CD8-positive, alpha-beta memory T cell (primary cell): Measurements from ENCODE around the gene RARA. TPM values are rescaled to one million over a fixed set of nuclear protein-coding genes. Genes with fewer than 3 reads are reported as not detected.
A peak's percentile ranks its signal among the peaks of the same experiment; 100 is the strongest.
"Not testable (repeated sequence)": the region's sequence is repeated elsewhere in the genome, so short reads cannot be mapped to it uniquely, and the experiment has no call there.

ENCODE experiments used
- CTCF ChIA-PET: fragments of 350-600 bp; sonication (Branson Sonifier 250); formaldehyde crosslinking; loops from one replicate; lab custom pipeline; 2021; ENCODE audit warnings: antibody characterized with exemption; lab: Charles Lee
- POLR2A ChIA-PET: fragments of 350-600 bp; sonication (Branson Sonifier 250); formaldehyde crosslinking; loops from one replicate; lab custom pipeline; 2021; ENCODE audit warnings: antibody characterized with exemption; lab: Charles Lee
- DNase-seq, 5 donors: peaks; one replicate each; pipeline versions ENCODE4 v3.0.0 to v3.0.0-alpha.2; 2020 to 2022; ENCODE audit warnings: mixed read lengths in 1 of 5
- H3K27ac ChIP-seq: one replicate; pipeline ENCODE4 v1.7.0; 2013; ENCODE audit warnings: low read depth, mild to moderate bottlenecking, low read length, moderate library complexity
- H3K27me3 ChIP-seq: 2 replicates; pipeline ENCODE4 v1.7.0; 2013; ENCODE audit warnings: low read length, mild to moderate bottlenecking; ENCODE audit not compliant: insufficient read depth, poor library complexity, severe bottlenecking
- H3K36me3 ChIP-seq: 2 replicates; pipeline ENCODE4 v1.7.0; 2013; ENCODE audit warnings: mild to moderate bottlenecking, low read length, moderate library complexity; ENCODE audit not compliant: insufficient read depth
- H3K4me1 ChIP-seq: 2 replicates; pipeline ENCODE4 v1.7.0; 2013; ENCODE audit warnings: mild to moderate bottlenecking, low read length, moderate library complexity; ENCODE audit not compliant: insufficient read depth
- H3K4me3 ChIP-seq: 2 replicates; pipeline ENCODE4 v1.7.0; 2013; ENCODE audit warnings: mild to moderate bottlenecking, low read length
- H3K9me3 ChIP-seq: 2 replicates; pipeline ENCODE4 v1.7.0; 2013; ENCODE audit warnings: mild to moderate bottlenecking, low read length
- H3K27ac Mint-ChIP-seq, 8 donors: one replicate each; pipeline ENCODE4 v1.8.0; 2020 to 2021; ENCODE audit warnings: mixed read lengths in 8 of 8, mild to moderate bottlenecking in 6 of 8, inconsistent platforms in 3 of 8, moderate library complexity in 3 of 8
- H3K27me3 Mint-ChIP-seq, 2 donors: one replicate each; pipeline ENCODE4 v1.8.0; 2020 to 2021; ENCODE audit warnings: mixed read lengths in 2 of 2, mild to moderate bottlenecking in 1 of 2, moderate library complexity in 1 of 2
- H3K36me3 Mint-ChIP-seq, 3 donors: one replicate each; pipeline ENCODE4 v1.8.0; 2020 to 2021; ENCODE audit warnings: mixed read lengths in 3 of 3, inconsistent platforms in 1 of 3, mild to moderate bottlenecking in 1 of 3
- H3K4me1 Mint-ChIP-seq, 3 donors: one replicate each; pipeline ENCODE4 v1.8.0; 2020 to 2021; ENCODE audit warnings: mixed read lengths in 3 of 3, inconsistent platforms in 1 of 3, mild to moderate bottlenecking in 1 of 3
- H3K4me3 Mint-ChIP-seq, 7 donors: one replicate each; pipeline ENCODE4 v1.8.0; 2020 to 2021; ENCODE audit warnings: mixed read lengths in 7 of 7, mild to moderate bottlenecking in 6 of 7, moderate library complexity in 4 of 7, inconsistent platforms in 2 of 7
- H3K9me3 Mint-ChIP-seq, 5 donors: one replicate each; pipeline ENCODE4 v1.8.0; 2020 to 2022; ENCODE audit warnings: mixed read lengths in 5 of 5, mild to moderate bottlenecking in 3 of 5, moderate library complexity in 2 of 5, inconsistent platforms in 1 of 5
- polyA plus RNA-seq: library from polyadenylated mRNA; unstranded; fragments of 300-500 nt; fragmentation: Illumina TruSeq; gene quantifications from one replicate; pipeline ENCODE4 v1.2.3, GENCODE V29; 2021
- total RNA-seq, 2 experiments: library from RNA; stranded (reverse); gene quantifications; one replicate each; pipeline ENCODE4 v1.2.3, GENCODE V29; 2021

RARA gene
- total and polyA plus RNA-seq, 3 experiments from 2014 or later = 14.0 to 37.8 (median 37.4) TPM

GRCh38 chr17:40373324-40373723 lies 64.3 kb downstream of the RARA start:
- no peak overlapping the region for H3K27ac Mint-ChIP-seq

DNA sequence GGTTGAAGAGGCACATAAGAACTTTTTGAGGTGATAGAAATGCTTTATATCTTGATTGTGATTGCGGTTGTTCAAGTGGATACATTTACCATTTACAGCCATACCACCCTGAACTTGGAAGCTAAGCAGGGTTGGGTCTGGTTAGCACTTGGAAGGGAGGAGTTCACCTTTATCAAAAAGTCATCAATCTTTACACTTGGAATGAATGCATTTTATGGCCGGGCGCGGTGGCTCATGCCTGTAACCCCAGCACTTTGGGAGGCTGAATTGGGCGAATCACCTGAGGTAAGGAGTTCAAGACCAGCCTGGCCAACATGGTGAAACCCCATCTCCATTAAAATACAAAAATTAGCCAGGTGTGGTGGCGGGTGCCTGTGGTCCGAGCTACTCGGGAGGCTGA lies 65.0 kb downstream of the RARA start:
- Mint-ChIP-seq H3K27ac (no peak overlapping the region), H3K4me3 (no peak overlapping the region), H3K9me3 (no peaks in the 10 kb centered on the region), H3K4me1 (peaks cover 3 to 10% (median 8%) of the 10 kb centered on the region in 3 donors), H3K36me3 (peaks cover 0 to 1% (median 0%) of the 10 kb centered on the region in 3 donors), H3K27me3 (peaks cover 4 to 6% of the 10 kb centered on the region in 2 donors)
- Histone ChIP-seq H3K36me3 (no peaks in the 10 kb centered on the region), H3K27me3 (no peaks in the 10 kb centered on the region), H3K4me3 (no peak overlapping the region), H3K9me3 (no peaks in the 10 kb centered on the region), H3K4me1 (no peaks in the 10 kb centered on the region), H3K27ac (no peak overlapping the region)
- DNase-seq = no peak
- CTCF ChIA-PET = no interaction called here
- POLR2A ChIA-PET = no interaction called here

More at GRCh38 chr17:40373324-40373723, 64.3 kb downstream of the RARA start:
- Mint-ChIP-seq H3K4me3 (no peak overlapping the region), H3K4me1 (peaks cover 3 to 10% (median 8%) of the 10 kb centered on the region in 3 donors), H3K27me3 (peaks cover 4 to 6% of the 10 kb centered on the region in 2 donors), H3K36me3 (peaks cover 0 to 1% (median 0%) of the 10 kb centered on the region in 3 donors), H3K9me3 (no peaks in the 10 kb centered on the region)
- no peak overlapping the region for H3K27ac ChIP-seq
- CTCF ChIA-PET = no interaction called here
- H3K9me3 ChIP-seq = no peaks in the 10 kb centered on the region
- no peaks in the 10 kb centered on the region for H3K36me3 ChIP-seq
- H3K27me3 ChIP-seq = no peaks in the 10 kb centered on the region
- no peak overlapping the region for H3K4me3 ChIP-seq
- POLR2A ChIA-PET = no interaction called here
- no peak for DNase-seq
- H3K4me1 ChIP-seq = no peaks in the 10 kb centered on the region

- Mint-ChIP-seq H3K4me3 (no peak overlapping the region), H3K27me3 (peaks cover 4 to 9% of the 10 kb centered on the region in 2 donors), H3K36me3 (peaks cover 0 to 1% (median 0%) of the 10 kb centered on the region in 3 donors), H3K4me1 (peaks cover 3 to 10% (median 8%) of the 10 kb centered on the region in 3 donors), H3K27ac (no peak overlapping the region), H3K9me3 (no peaks in the 10 kb centered on the region)
- POLR2A ChIA-PET = no interaction called here
- Histone ChIP-seq H3K4me1 (no peaks in the 10 kb centered on the region), H3K27me3 (no peaks in the 10 kb centered on the region), H3K27ac (no peak overlapping the region), H3K36me3 (no peaks in the 10 kb centered on the region), H3K9me3 (no peaks in the 10 kb centered on the region), H3K4me3 (no peak overlapping the region)
- CTCF ChIA-PET = interaction anchor here (0.9 to 1.4 kb wide), 2 partner anchors 12 to 158 kb away, joined by 3 read pairs; no protein-coding TSS in a partner anchor
- DNase-seq = no peak
Measured at GRCh38 chr17:40374821-40375498, 66.0 kb downstream of the RARA start.

GRCh38 chr17:40375786-40376185 lies 66.8 kb downstream of the RARA start:
- H3K4me3 Mint-ChIP-seq, H3K9me3 Mint-ChIP-seq, DNase-seq, H3K9me3 ChIP-seq, H3K36me3 ChIP-seq, H3K4me1 Mint-ChIP-seq, H3K27ac Mint-ChIP-seq, POLR2A ChIA-PET, H3K36me3 Mint-ChIP-seq, H3K27me3 ChIP-seq, H3K4me1 ChIP-seq, H3K27ac ChIP-seq, H3K4me3 ChIP-seq, H3K27me3 Mint-ChIP-seq: not testable (repeated sequence)
- CTCF ChIA-PET = interaction anchor here (0.9 to 1.4 kb wide), 2 partner anchors 13 to 157 kb away, joined by 3 read pairs; no protein-coding TSS in a partner anchor

DNA sequence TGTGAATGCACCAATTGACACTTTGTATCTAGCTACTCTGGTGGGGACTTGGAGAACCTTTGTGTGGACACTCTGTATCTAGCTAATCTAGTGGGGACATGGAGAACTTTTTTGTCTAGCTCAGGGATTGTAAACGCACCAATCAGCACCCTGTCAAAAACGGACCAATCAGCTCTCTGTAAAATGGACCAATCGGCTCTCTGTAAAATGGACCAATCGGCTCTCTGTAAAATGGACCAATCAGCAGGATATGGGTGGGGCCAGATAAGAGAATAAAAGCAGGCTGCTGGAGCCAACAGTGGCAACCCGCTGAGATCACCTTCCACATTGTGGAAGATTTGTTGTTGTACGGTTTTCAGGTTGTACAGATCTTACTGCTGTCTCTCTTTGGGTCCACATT lies 67.6 kb downstream of the RARA start:
- H3K4me3 ChIP-seq, H3K4me1 Mint-ChIP-seq, POLR2A ChIA-PET, H3K27ac Mint-ChIP-seq, H3K27ac ChIP-seq, H3K9me3 ChIP-seq, H3K27me3 ChIP-seq, H3K4me1 ChIP-seq, H3K4me3 Mint-ChIP-seq, H3K36me3 ChIP-seq, H3K9me3 Mint-ChIP-seq, H3K36me3 Mint-ChIP-seq, H3K27me3 Mint-ChIP-seq: not testable (repeated sequence)
- CTCF ChIA-PET = interaction anchor here (0.7 to 1.5 kb wide), 2 partner anchors 184 to 193 kb away, joined by 3 to 4 read pairs; no protein-coding TSS in a partner anchor
- DNase-seq = peak in 1 of 5 donors; percentile 23

GRCh38 chr17:40377832-40378231 lies 68.9 kb downstream of the RARA start:
- H3K27ac ChIP-seq = no peak overlapping the region
- no peaks in the 10 kb centered on the region for H3K9me3 ChIP-seq
- ChIA-PET CTCF (interaction anchor here (1.4 to 1.5 kb wide), 2 partner anchors 19 to 182 kb away, joined by 4 to 6 read pairs; no protein-coding TSS in a partner anchor), POLR2A (no interaction called here)
- peaks cover 0 to 5% (median 4%) of the 10 kb centered on the region in 3 donors for H3K4me1 Mint-ChIP-seq
- H3K27ac Mint-ChIP-seq = no peak overlapping the region
- H3K36me3 Mint-ChIP-seq = peaks cover 0 to 1% (median 0%) of the 10 kb centered on the region in 3 donors
- no peaks in the 10 kb centered on the region for H3K9me3 Mint-ChIP-seq
- peaks cover 4 to 9% of the 10 kb centered on the region in 2 donors for H3K27me3 Mint-ChIP-seq
- H3K27me3 ChIP-seq = no peaks in the 10 kb centered on the region
- H3K4me3 Mint-ChIP-seq = no peak overlapping the region
- no peaks in the 10 kb centered on the region for H3K4me1 ChIP-seq
- no peaks in the 10 kb centered on the region for H3K36me3 ChIP-seq
- no peak overlapping the region for H3K4me3 ChIP-seq
- no peak for DNase-seq

DNA sequence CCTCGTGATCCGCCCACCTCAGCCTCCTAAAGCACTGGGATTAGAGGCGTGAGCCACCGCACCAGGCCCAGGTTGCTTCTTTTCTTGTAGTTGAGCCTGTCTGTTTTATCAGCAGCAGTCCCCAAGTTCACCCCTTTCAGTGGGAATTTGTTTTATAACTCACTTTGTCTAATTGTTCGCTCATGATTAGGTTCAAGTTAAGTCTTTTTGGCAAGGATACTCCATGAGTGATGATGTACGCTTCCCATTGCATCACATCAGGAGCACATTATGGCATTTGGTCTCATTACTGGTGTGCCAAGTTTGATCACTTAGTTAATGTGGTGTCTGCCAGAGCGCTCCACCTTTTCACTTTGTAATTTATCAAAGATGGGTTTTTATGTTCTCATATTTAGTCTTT lies 70.0 kb downstream of the RARA start:
- no peaks in the 10 kb centered on the region for H3K27me3 ChIP-seq
- Mint-ChIP-seq H3K27ac (no peak overlapping the region), H3K27me3 (peaks cover 4 to 9% of the 10 kb centered on the region in 2 donors), H3K4me1 (peaks cover 0 to 5% (median 4%) of the 10 kb centered on the region in 3 donors), H3K36me3 (peaks cover 0 to 1% (median 0%) of the 10 kb centered on the region in 3 donors), H3K9me3 (no peaks in the 10 kb centered on the region), H3K4me3 (no peak overlapping the region)
- ChIA-PET CTCF (no interaction called here), POLR2A (interaction anchor here (0.5 kb wide), 1 partner anchor 96 kb away, joined by 3 read pairs; no protein-coding TSS in a partner anchor)
- no peaks in the 10 kb centered on the region for H3K9me3 ChIP-seq
- no peak overlapping the region for H3K4me3 ChIP-seq
- H3K27ac ChIP-seq = no peak overlapping the region
- no peaks in the 10 kb centered on the region for H3K36me3 ChIP-seq
- H3K4me1 ChIP-seq = no peaks in the 10 kb centered on the region
- DNase-seq = no peak

GRCh38 chr17:40382251-40382650 lies 73.3 kb downstream of the RARA start:
- POLR2A ChIA-PET = no interaction called here
- Histone ChIP-seq H3K27me3 (no peaks in the 10 kb centered on the region), H3K27ac (no peak overlapping the region), H3K4me3 (no peak overlapping the region), H3K9me3 (no peaks in the 10 kb centered on the region), H3K4me1 (no peaks in the 10 kb centered on the region), H3K36me3 (no peaks in the 10 kb centered on the region)
- H3K27ac Mint-ChIP-seq = no peak overlapping the region
- CTCF ChIA-PET = no interaction called here
- no peak for DNase-seq
- no peaks in the 10 kb centered on the region for H3K4me1 Mint-ChIP-seq
- no peaks in the 10 kb centered on the region for H3K36me3 Mint-ChIP-seq
- H3K9me3 Mint-ChIP-seq = no peaks in the 10 kb centered on the region
- no peak overlapping the region for H3K4me3 Mint-ChIP-seq
- peaks cover 0 to 3% of the 10 kb centered on the region in 2 donors for H3K27me3 Mint-ChIP-seq
